Stimulated activated CD8-positive, alpha-beta memory T cell treated with anti-CD3 and anti-CD28 coated beads, Interleukin-7, amount 100 ng/mL, for 48 hours (primary cell): ENCODE results near the gene TMEM98.
"Not testable (repeated sequence)": the region's sequence is repeated elsewhere in the genome, so short reads cannot be mapped to it uniquely, and the experiment has no call there.

Experiments used
- DNase-seq, 2 donors: peaks; one replicate each; pipeline ENCODE4 v3.0.0-alpha.2; 2020; ENCODE audit warnings: low read depth in 1 of 2; ENCODE audit errors: extremely low read depth in 1 of 2

The TMEM98 gene, protein sequence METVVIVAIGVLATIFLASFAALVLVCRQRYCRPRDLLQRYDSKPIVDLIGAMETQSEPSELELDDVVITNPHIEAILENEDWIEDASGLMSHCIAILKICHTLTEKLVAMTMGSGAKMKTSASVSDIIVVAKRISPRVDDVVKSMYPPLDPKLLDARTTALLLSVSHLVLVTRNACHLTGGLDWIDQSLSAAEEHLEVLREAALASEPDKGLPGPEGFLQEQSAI

GRCh38 chr17:32927724-32928585 lies at the start of gene TMEM98:
TMEM98 (plus strand) TSS chr17:32928153; CDS start chr17:32931529, 3,376 bp downstream.
- DNase-seq: no peak

- no peak for DNase-seq
These were observed 49.7 kb upstream of the TMEM98 start for GRCh38 chr17:32878211-32878610.

DNA sequence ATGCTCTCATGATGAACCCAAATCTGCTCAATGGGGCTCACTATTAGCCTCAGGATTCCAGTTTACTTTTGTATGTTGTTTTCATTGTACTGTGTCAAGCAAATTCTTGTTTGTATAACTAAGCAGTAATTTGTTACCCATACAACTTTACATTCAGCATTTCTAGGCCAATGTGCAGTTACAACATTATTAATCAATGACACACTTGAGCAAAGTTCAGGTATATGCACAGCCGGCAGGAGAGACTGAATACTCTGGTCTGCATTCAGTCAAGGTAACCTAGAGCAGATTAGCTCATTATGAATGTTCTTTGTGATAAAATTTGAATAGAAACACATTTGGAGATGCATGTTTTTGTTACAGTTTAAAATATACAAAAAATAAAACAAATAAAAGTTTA lies 48.8 kb upstream of the TMEM98 start:
- DNase-seq: no peak

GRCh38 chr17:32880671-32881453 lies 47.1 kb upstream of the TMEM98 start:
- no peak for DNase-seq

DNA sequence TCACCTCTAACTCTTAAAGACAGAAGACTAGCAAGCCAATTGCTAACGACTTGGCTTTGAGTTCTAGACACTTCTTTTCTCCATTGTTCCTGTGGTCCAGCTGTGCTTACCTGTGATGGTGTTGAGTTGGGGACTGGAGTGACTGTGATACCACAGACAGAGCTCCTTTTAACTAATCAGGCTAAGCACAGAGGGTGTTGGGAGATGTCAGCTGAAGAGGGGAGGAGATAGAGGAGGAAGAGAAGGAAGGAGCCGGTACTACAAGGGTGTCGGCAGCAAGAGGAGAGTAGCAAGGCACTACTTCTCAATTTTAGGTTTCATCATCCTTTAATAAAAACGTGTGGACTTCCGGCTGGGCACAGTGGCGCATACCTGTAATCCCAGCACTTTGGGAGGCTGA lies 45.9 kb upstream of the TMEM98 start:
- no peak for DNase-seq

- DNase-seq: peak; percentile 18 to 45
These were observed 45.2 kb upstream of the TMEM98 start for GRCh38 chr17:32882734-32883133.

- not testable (repeated sequence) for DNase-seq
These were observed 41.0 kb upstream of the TMEM98 start for GRCh38 chr17:32886951-32887350.

DNA sequence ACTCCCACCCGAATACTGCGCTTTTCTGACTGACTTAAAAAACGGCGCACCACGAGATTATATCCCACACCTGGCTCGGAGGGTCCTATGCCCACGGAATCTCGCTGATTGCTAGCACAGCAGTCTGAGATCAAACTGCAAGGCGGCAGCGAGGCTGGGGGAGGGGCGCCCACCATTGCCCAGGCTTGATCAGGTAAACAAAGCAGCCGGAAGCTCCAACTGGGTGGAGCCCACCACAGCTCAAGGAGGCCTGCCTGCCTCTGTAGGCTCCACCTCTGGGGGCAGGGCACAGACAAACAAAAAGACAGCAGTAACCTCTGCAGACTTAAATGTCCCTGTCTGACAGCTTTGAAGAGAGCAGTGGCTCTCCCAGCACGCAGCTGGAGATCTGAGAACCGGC lies 40.5 kb upstream of the TMEM98 start:
- not testable (repeated sequence) for DNase-seq

GRCh38 chr17:32894245-32894644 lies 33.7 kb upstream of the TMEM98 start:
- DNase-seq: no peak

DNA sequence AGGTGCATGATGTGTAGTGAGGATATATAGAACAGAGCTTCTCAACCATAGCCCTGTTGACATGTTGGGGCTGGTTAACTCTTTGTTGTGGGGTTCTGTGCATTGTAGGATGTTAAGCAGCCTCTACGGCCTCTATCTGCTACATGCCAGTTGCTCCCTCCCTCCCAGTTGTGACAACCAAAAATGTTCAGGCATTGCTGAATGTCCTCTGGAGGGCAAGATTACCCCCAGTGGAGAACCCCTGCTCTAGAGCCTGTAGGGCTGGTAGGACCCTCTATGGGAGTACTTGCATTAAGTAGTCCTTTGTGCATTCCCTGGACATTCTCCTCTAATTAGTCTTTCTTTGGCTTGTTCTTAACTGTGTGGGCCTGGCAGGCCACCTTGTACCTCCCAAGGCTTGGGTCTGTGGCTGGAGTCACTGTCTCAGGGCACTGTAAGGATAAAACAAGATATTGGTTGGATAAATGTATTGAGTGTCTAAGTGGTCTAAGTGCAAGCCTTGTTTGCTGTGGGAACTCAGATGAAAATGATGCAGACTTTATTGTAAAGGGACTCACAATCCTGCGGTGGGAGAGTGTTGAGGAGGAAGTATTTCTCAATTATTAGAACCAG lies 31.2 kb upstream of the TMEM98 start:
- DNase-seq: no peak

DNA sequence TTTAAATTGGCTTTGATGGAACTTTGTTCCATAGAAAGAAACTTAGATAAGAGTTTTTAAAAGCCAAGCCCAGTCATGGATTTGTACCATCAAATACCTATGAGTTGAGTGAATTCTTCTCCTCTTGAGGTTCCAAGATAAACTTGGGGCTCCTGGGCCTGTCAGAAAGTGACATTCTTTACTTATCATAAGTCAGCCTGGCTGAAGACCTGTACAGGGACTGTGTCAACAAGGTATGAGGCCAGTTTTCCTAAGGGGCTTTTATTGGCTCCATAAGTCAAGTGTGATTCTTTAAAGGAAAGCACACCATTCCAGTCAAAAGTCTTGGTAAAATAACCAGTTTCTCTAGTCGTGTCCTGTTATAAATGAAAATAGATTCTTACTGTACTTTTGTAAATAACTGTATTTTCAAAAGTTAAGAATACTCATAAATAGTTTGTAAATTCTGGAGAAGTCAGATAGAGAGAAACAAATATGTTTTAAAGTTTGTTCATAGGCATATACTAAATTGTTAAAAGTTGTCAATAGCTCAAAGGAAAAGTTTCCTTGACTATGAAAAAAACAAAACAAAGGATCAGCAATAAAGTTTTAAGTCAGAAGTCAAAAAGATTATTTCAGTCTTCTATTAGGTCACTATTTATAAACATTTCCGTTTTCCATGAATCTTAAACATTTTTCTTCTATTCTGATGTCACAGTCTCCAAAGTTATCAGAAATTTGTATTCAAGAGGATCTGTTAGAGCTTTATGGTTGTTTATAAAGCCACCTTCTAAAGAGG lies 28.5 kb upstream of the TMEM98 start:
- DNase-seq: no peak

DNA sequence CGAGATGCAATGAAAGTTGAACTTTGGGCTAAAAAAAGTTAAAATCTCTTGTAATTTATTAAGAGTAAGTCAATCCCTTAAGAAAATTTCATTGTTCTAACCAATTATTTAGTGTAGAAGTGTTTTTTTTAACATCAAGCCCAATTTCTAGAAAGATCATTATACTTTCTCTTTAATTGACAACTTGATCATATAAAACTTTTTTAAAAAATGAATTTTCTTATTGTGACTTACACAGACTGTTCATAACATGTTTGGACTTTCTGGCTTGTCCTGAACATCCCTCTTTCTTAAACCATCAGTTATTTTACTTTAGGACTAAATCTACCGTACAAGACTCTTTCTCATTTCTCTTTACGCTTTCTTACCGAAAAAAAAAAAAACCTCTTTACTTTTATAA lies 26.2 kb upstream of the TMEM98 start:
- DNase-seq: no peak

DNA sequence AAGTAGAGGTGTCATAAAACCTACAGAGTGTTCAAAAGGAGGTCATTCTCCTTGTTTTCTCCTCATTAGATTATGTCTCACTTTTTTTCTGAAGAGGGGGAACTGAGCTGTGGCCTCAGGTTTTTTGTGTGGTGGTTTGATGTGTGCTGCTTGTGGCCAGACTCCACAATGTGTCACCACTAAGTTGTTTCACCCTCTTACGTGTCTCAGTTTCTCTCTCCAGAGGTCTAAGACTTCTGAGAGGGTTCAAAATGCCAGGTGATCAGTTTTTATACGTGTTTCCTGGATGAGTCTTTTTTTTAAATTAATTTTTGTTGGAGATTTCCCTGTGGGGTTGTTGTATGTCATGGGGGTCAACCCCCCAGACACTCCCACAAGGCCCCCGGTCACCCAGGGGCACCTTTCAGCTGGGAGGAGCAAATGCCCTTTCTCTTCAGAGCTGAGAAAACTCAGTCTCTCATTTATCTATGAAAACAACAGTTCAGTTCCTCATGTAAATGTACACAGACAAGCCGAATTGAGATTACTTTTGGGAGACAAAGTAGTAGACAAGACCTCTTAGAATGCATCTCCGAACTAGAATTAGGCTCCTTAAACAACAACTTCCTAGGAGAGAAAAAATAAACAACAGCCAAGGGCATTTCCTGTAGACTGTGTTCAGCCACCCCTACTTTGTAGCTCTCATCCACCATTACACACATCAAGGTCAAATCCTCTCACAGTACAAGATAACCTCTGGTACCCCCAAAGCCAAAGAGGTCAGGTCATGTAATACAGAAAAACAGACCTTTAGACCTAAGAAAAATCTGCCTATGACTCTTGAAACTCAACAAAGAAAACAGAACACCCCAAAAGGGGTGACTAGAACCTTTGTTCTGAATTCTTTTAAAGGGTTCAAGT lies 23.9 kb upstream of the TMEM98 start:
- peak in 1 of 2 donors; percentile 29 for DNase-seq

DNA sequence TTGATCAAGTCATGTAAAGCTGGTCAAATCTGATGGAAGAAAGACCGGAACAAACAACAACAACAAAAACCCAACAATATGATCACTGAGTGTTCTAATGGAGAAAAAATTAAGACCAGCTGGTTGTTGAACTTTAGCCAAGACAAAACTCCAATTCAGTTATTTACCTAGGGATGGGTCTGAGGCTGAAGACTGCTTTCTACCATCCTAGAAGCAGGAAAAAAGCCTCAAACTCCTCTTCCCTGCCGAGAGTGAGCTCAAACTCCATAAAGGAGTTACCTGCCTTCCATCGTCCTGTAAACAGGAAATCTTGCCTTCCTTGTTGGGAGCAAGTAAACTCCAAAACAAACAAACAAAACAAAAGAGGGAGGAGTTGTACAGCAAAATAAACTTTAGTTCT lies 23.1 kb upstream of the TMEM98 start:
- DNase-seq: no peak

DNA sequence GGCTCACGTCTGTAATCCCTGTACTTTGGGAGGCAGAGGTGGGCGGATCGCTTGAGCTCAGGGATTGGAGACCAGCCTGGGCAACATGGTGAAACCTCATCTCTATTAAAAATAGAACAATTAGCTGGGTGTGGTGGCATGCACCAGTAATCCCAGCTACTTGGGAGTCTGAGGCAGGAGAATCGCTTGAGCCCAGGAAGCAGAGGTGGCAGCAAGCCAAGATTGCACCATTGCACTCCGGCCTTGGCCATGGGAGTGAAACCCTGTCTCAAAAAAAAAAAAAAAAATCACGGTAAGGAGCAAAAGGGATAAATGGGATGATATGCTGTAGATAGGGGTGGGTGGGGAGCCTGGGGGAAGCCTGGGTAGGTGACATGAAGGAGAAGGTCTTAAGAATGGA lies 20.4 kb upstream of the TMEM98 start:
- no peak for DNase-seq

- peak in 1 of 2 donors; percentile 50 for DNase-seq
These were observed 18.1 kb upstream of the TMEM98 start for GRCh38 chr17:32909787-32910369.

DNA sequence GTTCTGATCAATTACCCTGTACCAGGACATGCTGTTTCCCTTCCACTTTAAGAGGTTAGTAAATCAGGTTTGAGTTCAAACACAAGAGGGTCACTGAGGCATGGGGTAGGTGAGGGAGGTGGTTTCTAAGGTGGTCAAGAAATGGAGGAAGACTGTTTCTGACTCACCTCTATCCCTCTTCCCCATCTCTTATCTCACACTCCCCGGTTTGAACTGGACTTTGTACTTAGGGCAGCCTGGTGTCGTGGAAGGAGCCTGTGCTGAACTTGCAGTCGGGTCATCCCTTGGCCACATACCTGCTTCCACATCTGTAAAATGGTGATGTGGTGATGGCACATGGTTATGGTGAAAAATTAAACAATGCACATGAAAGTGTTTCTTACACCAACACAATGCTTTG lies 17.2 kb upstream of the TMEM98 start:
- no peak for DNase-seq

DNA sequence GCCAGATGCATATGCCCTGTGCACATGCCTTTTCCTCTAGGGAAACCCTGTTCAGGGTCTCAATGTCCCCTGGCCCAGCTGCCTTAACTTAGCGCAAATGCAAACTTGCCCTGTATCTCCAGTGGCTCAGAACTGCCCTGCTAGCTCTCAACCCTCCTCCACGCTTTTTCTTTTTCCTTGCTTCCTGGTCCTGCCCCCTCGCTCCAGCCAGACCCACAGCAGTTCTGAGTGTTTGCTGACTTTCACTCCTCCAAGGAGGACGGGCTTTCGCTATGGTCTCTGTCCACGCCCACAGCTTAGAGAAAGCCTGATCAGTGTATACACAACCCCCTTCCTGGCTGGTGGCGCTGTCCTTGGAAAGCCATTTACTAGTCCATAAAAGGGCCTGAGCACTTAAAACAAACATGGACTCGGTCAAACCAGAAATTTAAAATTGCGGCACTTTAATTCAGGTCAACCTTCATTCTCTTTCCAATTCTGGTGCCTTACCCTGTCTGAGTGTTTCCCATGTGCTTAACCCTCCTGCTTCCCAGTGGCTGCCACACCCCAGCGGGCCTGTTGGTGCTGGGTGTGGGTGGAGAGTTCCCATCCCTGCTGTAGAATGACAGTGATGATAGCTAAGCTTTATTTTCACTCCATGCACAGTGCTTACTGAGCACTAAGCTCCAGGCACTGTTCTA lies 15.6 kb upstream of the TMEM98 start:
- DNase-seq: no peak
